Measurements from ENCODE around the gene OR5V1. TPM values are rescaled to one million over a fixed set of nuclear protein-coding genes. Genes with fewer than 3 reads are reported as not detected.
"Not testable (repeated sequence)": the region's sequence is repeated elsewhere in the genome, so short reads cannot be mapped to it uniquely, and the experiment has no call there.

Gene OR5V1
- not detected in 2 replicates for total RNA-seq (2014; rRNA removed)
- polyA plus RNA-seq (2012) = not detected

DNA sequence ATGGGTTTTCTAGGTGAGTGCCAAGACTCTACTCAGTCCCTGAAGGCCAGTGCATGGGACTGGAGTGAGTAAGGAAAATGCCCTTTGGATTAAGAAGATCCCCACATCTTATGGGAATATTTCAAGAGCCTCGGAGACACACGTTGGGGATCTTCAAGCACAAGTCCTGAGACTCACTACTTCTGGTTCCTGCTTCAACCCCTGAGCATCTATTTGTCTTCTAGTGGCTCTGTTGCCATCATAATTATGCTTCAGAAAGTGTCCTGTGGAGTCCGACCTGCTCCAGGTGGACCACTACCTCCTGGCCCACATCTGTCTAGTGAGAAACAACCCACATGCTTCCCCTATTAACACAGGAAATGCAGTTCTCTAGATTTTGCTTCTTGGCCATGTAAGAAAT, at the start of gene OR5V1:
Gene OR5V1, minus strand, starts transcription at position 101 of the 400 bp plus-strand sequence. CDS start 12,670 bp downstream, outside the sequence.
- DNase-seq (ENCODE audit: low read depth) = no peak

DNA sequence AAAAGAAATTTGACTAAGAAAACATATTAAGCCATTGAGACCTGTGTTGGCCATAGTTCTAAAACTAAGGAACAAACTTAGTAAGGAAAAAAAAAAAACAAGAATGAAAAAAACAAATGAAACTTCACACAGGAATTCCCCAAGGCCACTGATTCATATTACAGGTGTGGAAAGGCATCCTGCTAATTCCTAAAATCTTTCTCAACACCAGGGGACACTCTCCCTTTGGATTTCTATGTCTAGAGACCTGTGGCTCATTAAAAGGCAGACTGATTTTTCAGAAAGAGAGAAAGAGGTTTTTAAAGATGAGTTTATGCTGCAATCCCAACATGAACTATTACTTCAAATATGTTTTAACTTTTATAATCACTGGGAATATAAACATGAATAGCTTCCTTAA, 45.9 kb upstream of the OR5V1 start, which contains the start of gene OR12D1:
Gene OR12D1, plus strand, starts transcription at position 341 of the 400 bp plus-strand sequence.
- no peak for DNase-seq (ENCODE audit: low read depth)

DNA sequence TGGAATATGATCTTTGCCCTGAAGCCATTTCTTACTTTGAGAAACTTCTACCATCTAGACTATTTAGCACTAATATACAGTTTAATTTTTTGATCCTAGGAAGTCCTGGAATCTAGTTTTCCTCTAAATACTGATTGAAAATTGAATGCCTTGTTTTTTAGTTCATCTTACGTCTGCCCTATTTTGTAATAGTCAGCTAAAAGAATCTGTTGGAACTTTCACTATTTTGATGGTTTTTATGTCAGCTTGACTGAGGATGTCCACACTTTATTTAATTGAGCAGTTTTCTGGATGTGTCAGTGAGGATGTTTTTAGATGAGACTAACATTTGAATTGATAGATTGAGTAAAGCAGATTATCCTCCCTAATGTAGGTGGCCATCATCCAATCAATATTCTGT, 35.1 kb upstream of the OR5V1 start:
- no peak for DNase-seq (ENCODE audit: low read depth)

DNA sequence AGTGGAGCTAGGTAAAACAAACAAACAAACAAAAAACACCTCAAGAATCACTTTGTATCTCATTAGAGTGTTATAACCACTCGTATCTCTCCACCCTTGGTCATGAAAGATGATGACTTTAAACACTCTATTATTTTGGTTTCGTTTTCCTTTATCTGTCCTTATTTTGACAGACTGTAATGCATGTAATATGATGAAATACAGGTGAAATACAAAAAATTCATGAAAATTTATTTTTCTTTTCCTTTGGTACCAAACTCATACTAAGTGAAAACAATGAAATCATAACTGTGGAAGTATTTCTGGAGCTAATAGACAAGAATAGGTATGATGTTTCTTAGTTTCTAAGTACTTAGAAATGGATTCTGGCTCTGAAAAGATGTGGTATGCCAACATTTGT, 30.9 kb upstream of the OR5V1 start:
- DNase-seq (ENCODE audit: low read depth) = no peak

DNA sequence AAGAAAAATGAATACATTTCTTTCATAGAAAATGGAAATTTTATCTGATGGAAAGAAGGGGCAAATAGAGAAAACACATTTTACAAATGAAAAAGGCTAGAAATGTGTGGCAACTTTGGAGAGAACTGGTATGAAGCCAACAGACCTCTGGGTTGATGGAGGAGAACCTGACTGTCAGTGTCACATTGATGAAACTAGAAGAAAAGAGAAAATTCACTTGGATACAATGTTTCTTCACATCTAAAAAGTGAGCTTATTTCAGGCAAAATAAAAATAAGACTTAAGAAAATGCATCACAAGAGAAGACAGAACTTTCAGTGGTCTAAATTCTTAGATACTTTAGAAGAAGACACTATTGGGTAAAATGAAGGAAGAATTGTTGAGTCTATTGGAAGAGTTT, 26.7 kb upstream of the OR5V1 start, which contains the start of gene OR12D2:
Gene OR12D2, plus strand, starts transcription at position 301 of the 400 bp plus-strand sequence. CDS start 1,069 bp downstream, outside the sequence.
- no peak for DNase-seq (ENCODE audit: low read depth)

DNA sequence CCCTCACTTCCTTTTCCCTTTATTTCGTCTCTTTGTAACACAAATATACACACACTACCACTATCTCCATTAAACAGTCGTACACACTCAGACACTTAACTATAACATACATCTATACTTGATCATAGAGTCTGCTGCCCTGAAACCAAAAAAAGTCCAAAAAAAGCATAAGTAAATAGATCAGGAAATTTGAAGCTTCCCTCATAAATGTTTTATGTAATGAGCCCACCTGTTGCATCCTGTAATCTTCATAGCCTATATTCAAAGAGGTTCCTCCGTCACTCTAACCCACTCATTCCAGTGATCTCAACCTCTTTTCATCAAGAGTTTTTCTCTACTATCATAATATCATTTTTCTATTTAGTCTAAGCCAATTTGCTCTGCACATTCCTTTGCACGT, 19.9 kb upstream of the OR5V1 start:
- no peak for DNase-seq (ENCODE audit: low read depth)

DNA sequence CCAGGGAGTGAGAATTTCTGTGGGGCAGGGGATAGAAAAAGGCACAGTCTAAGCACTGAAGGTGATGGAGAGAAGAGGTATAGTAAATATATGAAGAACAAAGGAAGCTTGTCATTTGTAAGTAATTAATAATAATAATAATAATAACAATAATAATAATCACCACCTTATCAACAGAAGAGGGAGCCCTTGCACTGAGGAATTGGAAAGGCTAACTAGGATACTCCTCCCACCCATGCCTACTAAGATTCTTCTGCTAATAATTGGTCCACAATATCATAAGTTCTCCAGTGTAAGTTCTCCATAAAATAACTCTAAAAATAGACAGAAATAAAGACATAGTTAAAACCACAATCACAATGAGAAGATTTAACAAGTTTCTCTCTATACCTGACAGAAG, 7.3 kb upstream of the OR5V1 start:
- no peak for DNase-seq (ENCODE audit: low read depth)

DNA sequence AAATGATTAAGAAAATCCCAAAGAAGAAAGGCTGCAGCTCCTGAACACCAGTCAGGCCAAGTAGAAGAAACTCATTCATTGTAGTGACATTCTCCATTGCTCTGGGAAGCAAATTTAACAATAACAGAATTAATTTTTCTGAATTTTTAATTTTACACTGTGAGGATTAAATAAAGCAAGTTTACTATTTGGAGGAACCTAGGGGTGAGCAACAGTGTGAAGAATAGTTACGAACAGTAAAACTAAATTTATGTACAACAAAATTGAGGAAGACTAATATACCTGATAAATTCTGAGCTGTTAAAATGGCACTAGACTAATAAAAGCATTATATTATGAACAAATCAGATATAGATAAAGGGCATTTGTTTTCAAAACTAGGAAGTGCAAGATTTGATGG, 6.5 kb upstream of the OR5V1 start, which contains the start of gene OR12D3:
Gene OR12D3, minus strand, starts transcription at position 101 of the 400 bp plus-strand sequence. Its CDS starts 4 bp downstream, at position 97.
- DNase-seq (ENCODE audit: low read depth) = no peak

DNA sequence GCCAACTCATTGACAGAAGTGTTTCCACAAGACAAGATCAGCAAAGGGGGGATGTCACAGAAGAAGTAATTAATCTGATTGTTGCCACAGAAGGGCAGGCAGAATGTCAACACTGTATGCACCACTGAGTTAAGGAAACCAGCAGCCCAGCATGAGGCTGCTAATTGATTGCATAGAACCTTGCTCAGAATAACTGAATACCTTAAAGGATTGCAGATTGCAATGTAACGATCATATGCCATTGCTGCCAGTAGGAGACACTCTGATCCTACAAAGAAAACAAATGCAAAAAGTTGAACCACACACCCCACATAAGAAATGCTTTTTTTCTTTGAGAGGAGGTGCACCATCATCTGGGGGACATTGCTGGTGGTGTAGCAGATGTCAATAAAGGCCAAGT, 13.1 kb downstream of the OR5V1 start:
- DNase-seq (ENCODE audit: low read depth) = no peak

DNA sequence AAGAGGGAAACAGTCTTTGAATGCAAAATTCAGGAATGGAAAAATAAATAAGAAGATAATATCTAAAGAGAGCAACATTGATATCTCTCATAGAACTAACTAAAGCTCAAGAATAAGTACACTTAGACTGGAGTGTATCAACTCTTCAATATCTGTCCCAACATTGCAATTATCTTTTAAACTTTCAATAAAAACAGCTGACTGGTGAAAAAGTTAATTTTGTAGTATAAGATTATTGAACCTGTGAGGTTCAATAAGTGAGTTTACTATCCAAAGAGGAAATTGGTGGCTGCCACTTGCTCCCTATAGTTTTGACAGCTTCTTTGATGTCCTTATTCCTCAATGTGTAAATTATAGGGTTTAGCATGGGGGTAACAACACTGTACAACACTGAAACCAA, 13.7 kb downstream of the OR5V1 start:
- no peak for DNase-seq (ENCODE audit: low read depth)

DNA sequence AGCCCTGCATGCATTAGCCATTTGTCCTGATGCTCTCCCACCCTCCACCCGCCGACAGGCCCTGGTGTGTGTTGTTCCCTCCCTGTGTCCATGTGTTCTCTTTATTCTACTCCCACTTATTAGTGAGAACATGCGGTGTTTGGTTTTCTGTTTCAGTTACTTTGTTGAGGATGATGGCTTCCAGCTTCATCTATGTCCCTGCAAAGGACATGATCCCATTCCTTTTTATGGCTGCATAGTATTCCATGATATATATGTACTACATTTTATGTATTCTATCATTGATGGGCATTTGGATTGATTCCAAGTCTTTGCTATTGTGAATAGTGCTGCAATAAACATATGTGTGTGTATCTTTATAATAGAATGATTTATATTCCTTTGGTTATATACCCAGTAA, 19.3 kb downstream of the OR5V1 start:
- DNase-seq (ENCODE audit: low read depth) = not testable (repeated sequence)

DNA sequence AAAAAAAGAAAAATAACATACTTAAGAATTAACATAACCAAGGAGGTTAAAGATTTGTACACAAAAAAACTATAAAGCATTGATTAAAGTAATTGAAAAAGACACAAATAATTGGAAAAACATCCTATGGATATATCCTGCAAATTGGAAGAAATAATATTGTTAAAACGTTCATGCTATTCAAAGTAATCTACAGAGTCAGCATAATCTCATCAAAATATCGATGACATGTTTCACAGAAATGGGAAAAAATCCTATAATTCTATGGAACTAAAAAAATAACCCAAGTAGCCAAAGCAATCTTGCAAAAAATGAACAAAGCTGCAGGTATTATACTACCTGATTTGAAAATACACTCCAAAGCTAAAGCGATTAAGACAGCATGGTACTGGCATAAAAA, 23.3 kb downstream of the OR5V1 start:
- no peak for DNase-seq (ENCODE audit: low read depth)

DNA sequence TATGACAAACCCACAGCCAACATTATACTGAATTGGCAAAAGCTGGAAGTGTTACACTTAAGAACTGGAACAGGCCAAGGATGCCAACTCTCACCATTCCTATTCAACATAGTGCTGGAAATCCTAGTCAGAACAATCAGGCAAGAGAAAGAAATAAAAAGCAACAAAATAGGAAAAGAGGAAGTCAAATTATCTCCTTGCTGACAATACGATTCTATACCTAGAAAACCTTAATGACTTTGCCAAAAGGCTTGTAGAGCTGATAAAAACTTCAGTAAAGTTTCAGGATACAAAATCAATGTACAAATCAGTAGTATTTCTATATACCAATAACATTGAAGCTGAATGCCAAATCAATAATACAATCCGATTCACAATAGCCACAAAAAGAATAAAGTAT, 32.4 kb downstream of the OR5V1 start:
- DNase-seq (ENCODE audit: low read depth) = no peak

DNA sequence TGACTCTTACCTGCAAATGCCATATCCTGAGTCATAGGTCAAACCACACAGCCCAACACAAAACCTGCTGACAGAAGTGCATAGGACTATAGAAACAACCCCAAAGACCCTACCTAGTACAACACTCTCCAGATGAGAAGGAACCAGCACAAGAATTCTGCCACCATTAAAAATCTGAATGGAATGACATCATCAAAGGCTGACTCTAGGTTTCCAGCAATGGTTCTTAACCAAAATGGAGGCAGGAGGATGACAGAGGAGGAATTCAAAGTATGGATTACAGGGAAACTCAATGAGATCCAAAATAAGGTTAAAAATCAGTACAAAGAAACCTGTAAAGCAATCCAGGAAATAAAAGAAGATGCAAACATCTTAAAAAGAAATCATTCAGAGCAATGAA, 36.0 kb downstream of the OR5V1 start:
- DNase-seq (ENCODE audit: low read depth) = no peak

DNA sequence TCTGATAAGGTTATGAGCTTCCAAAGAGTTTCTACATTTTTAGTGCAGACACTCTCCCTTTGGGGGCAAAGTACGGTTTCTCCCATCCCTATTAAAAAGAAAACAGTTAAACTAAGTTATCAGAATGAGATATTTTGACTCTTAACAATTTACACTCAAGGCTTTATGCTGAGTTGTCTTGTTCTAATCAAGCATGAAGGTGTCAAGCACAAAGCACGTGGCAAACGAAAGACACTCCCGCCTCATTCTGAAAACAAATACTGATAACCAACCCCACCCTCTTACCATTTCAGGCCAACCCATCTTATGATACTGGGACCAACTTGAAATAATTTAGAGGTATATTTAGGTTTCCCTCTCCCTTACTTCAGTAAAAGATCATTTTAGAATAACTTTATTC, 42.9 kb downstream of the OR5V1 start:
- DNase-seq (ENCODE audit: low read depth) = no peak

DNA sequence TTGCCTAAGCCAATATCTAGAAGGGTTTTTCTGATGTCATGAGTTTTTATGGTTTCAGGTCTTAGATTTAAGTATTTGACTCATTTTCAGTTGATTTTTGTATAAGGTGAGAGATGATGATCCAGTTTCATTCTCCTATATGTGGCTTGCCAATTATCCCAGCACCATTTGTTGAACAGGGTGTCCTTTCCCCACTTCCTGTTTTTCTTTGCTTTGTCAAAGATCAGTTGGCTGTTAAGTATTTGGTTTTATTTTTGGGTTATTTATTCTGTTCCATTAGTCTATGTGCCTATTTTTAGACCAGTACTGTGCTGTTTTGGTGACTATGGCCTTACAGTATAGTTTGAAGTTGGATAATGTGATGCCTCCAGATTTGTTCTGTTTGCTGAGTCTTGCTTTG, 45.3 kb downstream of the OR5V1 start:
- DNase-seq (ENCODE audit: low read depth) = not testable (repeated sequence)

DNA sequence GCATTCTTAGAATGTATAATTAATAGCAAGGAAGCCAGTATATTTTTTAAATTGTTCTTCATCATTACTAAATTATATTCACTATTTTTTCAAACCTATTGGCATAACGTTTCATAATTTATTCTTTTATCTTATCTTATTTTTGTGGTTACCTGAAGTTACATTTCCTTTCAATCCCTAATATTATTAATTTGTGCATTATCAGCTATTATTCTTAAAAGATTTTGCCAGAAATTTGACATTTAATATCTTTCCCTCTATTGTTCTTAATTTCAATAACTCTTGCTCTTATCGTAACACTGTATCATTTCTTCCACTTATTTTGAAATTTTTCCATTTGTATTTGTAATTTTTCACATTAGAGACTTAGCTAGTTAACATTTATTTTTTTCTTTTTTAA, 48.7 kb downstream of the OR5V1 start:
- no peak for DNase-seq (ENCODE audit: low read depth)

Other genes with a start within 250 kb of the OR5V1 start
- gene OR2J2, start 198.0 kb downstream of the OR5V1 start, total RNA-seq (2014; rRNA removed) = not detected in 2 replicates
- gene OR14J1, start 67.2 kb downstream of the OR5V1 start, total RNA-seq (2014; rRNA removed) = not detected in 2 replicates
- not detected in 2 replicates for gene OR12D3, start 6.4 kb upstream of the OR5V1 start, total RNA-seq (2014; rRNA removed)
- gene OR12D2, start 26.8 kb upstream of the OR5V1 start, total RNA-seq (2014; rRNA removed) = not detected in 2 replicates
- gene OR12D1, start 46.1 kb upstream of the OR5V1 start, total RNA-seq (2014; rRNA removed) = not detected in 2 replicates
- gene OR10C1, start 70.4 kb upstream of the OR5V1 start, total RNA-seq (2014; rRNA removed) = not detected in 2 replicates
- gene OR11A1, start 88.2 kb upstream of the OR5V1 start, total RNA-seq (2014; rRNA removed) = not detected in 2 replicates
- gene OR2H1, start 88.3 kb upstream of the OR5V1 start, total RNA-seq (2014; rRNA removed) = not detected in 2 replicates
- not detected in 2 replicates for gene MAS1L, start 119.1 kb upstream of the OR5V1 start, total RNA-seq (2014; rRNA removed)
- gene UBD, start 190.9 kb upstream of the OR5V1 start, total RNA-seq (2014; rRNA removed) = not detected in 2 replicates
- not detected in 2 replicates for gene OR2H2, start 216.3 kb upstream of the OR5V1 start, total RNA-seq (2014; rRNA removed)

All from LHCN-M2 (cell line).